Right cardiac atrium (tissue), 5 donors: ENCODE results near the gene CSTB. TPM values are rescaled to one million over a fixed set of nuclear protein-coding genes. Genes with fewer than 3 reads are reported as not detected.
A peak's percentile ranks its signal among the peaks of the same experiment; 100 is the strongest.
"Not testable (repeated sequence)": the region's sequence is repeated elsewhere in the genome, so short reads cannot be mapped to it uniquely, and the experiment has no call there.

Experiments
- ATAC-seq, 2 donors: fragments of 200-7000 bp; cut with Tn5 transposase; one replicate each; pipeline versions ENCODE4 v1.8.0 to v1.9.1; 2020; ENCODE audit warnings: moderate library complexity in 2 of 2, mild to moderate bottlenecking in 1 of 2
- DNase-seq, 3 donors: peaks; one replicate each; pipeline ENCODE4 v3.0.0-alpha.2; 2020
- H3K27ac ChIP-seq: one replicate; pipeline ENCODE4 v1.5.1; 2013; ENCODE audit warnings: mild to moderate bottlenecking, low read length, control low read depth, moderate library complexity
- H3K27me3 ChIP-seq: one replicate; pipeline ENCODE4 v1.6.1; 2013; ENCODE audit not compliant: control insufficient read depth, insufficient read depth
- H3K4me1 ChIP-seq: one replicate; pipeline ENCODE4 v1.6.1; 2013; ENCODE audit warnings: low read length; ENCODE audit not compliant: control insufficient read depth, insufficient read depth
- H3K4me3 ChIP-seq: one replicate; pipeline ENCODE4 v1.5.1; 2013; ENCODE audit warnings: low read length, control low read depth
- H3K9me3 ChIP-seq: one replicate; pipeline ENCODE4 v1.6.1; 2013; ENCODE audit warnings: low read length; ENCODE audit not compliant: control insufficient read depth
- WGBS: extraction: QIAGEN DNeasy Blood & Tissue Kit; methylation state at CpG from one replicate; pipeline ENCODE4 v1.1.7; 2013; 5-methylcytosine and 5-hydroxymethylcytosine counted together
- intact Hi-C, 4 donors: fragments of 100-400 bp; cut with DNase I; formaldehyde crosslinking; loops; one replicate each; pipeline versions ENCODE4 v1.11.0 to v1.14.0; 2022 to 2023
- long read RNA-seq, 4 donors: library from polyadenylated mRNA; unstranded; transcript quantifications; one replicate each; pipeline ENCODE4 v2.0.0, GENCODE V29; 2020 to 2021
- polyA plus RNA-seq: library from polyadenylated mRNA; stranded (reverse); fragments of 200-250 nt; gene quantifications from one replicate; pipeline ENCODE4 v1.2.3, GENCODE V29; 2013
- total RNA-seq, 4 donors: library from RNA; stranded (reverse); fragmentation: NEBNext Ultra II Directional; extraction: Animal tissue kit (Norgen Biotek cat#: 25700); gene quantifications; one replicate each; pipeline ENCODE4 v1.2.1, GENCODE V29; 2021
- donor health status: healthy with polysubstance abuse.
- donor health status: DM: no; HTN: yes; CAD: no.
- donor health status: DM: no; HTN: no; CAD: no.
- donor health status: DM: no; HTN: yes; CAD: no; lungs with severe emphysema.
- donor health status: DM: yes; HTN: yes; CAD: no.

CSTB gene, protein sequence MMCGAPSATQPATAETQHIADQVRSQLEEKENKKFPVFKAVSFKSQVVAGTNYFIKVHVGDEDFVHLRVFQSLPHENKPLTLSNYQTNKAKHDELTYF
- 10 to 100 TPM; 28.6 to 36.2 (median 31.8) TPM for total RNA-seq
- 57.5 TPM for polyA plus RNA-seq
- long read RNA-seq, donor 1, transcript CSTB-201 (3 exons, 2,164 nt): major isoform, 32 of 35 reads
- long read RNA-seq, donor 1, partial matches to known transcripts: 2 of 35 reads
- long read RNA-seq, donor 1, other reads (novel, unspliced or antisense): 0 of 35 reads
- long read RNA-seq, donor 2, transcript CSTB-201 (3 exons, 2,164 nt): major isoform, 47 of 52 reads
- long read RNA-seq, donor 2, partial matches to known transcripts: 0 of 52 reads
- long read RNA-seq, donor 2, other reads (novel, unspliced or antisense): 1 of 52 reads
- long read RNA-seq, donor 3, transcript CSTB-202 (1 exons, 3,744 nt): minor isoform, 5 of 24 reads
- long read RNA-seq, donor 3, transcript CSTB-201 (3 exons, 2,164 nt): major isoform, 18 of 24 reads
- long read RNA-seq, donor 3, partial matches to known transcripts: 0 of 24 reads
- long read RNA-seq, donor 3, other reads (novel, unspliced or antisense): 0 of 24 reads
- long read RNA-seq, donor 4, transcript CSTB-201 (3 exons, 2,164 nt): major isoform, 28 of 29 reads
- long read RNA-seq, donor 4, partial matches to known transcripts: 0 of 29 reads
- long read RNA-seq, donor 4, other reads (novel, unspliced or antisense): 0 of 29 reads

DNA sequence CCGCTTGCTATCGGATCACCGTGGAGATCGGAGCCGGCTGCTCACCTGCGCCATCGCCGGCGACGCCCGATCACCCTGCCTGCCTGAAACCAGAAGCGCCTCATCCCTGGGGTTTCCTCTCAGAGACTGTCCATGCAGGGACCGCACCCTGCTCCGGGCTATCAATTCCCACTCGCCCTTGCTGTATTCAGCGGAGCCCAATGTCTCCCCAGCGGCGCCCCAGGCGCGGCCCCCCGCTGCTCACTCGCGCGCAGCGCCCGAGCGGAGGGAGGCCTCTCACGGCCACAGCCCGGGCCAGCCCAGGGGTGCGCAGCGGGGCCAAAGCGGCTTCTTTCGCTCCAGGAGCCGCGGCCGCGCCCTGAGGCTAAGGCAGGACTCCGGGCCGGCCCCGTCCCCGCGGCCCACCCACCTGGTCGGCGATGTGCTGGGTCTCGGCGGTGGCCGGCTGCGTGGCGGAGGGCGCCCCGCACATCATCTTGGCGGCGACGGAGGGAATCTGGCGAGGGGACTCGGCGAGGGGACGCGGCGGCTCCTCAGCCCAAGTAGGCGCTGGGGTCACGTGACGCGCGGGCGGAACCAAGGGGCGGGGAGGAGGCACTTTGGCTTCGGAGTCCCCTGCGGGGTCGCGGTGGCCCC, at the start of gene CSTB:
Gene CSTB (minus strand): TSS at position 514 of the 636 bp plus-strand sequence. CDS start 39 bp downstream, at position 475.
- peak; percentile 85 to 86 for ATAC-seq
- peaks cover 2% of the 10 kb centered on the region for H3K4me1 ChIP-seq

DNA sequence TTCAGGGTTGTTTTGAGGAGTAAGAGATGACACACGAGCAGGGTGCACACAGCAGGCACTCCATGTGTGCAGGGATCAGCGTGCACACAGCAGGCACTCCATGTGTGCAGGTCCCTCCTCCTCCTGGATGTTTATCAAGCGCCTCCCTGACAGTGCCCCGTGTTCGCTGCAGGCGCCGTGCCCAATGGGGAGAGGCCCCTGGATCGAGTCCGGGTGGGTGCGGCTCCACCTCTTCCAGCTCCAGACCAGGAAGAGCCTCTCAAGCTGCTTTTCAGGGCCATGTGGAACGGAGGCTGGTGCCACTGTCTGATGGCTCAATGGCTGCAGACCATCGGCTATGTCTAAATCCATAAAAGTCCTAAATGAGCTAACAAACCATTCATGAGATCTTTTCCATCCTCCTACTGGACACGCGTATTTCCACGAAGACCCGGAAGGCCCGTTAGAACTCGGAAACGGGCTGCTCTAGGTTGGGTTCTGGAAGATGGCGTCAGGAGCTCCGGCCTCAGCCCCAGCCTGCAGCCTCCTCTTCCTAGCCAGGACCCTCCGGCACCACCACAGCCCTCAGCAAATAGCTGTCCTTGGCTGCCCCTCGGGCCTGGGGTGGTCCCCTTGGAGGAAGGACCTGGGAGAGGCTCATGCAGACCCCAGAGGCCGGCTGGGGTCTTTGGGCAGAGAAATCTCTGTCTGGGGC, 49.3 kb upstream of the CSTB start:
- no peaks in the 10 kb centered on the region for H3K27me3 ChIP-seq
- H3K4me1 ChIP-seq: no peaks in the 10 kb centered on the region
- peak in 1 of 2 donors; percentile 20 for ATAC-seq
- intact Hi-C loops: no loop called here
- no peak overlapping the region for H3K4me3 ChIP-seq
- DNase-seq: peak in 2 of 3 donors; percentile 40 to 44
- no peak overlapping the region for H3K27ac ChIP-seq
- 87% methylated on average over 24 of the region's 24 CpGs for WGBS
- H3K9me3 ChIP-seq: no peaks in the 10 kb centered on the region

More for the DNA sequence above, at the start of gene CSTB:
- DNase-seq: peak; percentile 90 to 95 (median 94)
- intact Hi-C loops: loop anchor here in 1 of 4 donors (5.0 kb wide), 1 partner anchor 49 kb away; no protein-coding TSS in a partner anchor
- WGBS: under 1% methylated on average over 71 of the region's 71 CpGs
- H3K27ac ChIP-seq: peak within 1 kb of the TSS; percentile 91
- peak within 1 kb of the TSS; percentile 84 for H3K4me3 ChIP-seq
- H3K9me3 ChIP-seq: no peaks in the 10 kb centered on the region
- H3K27me3 ChIP-seq: no peaks in the 10 kb centered on the region

DNA sequence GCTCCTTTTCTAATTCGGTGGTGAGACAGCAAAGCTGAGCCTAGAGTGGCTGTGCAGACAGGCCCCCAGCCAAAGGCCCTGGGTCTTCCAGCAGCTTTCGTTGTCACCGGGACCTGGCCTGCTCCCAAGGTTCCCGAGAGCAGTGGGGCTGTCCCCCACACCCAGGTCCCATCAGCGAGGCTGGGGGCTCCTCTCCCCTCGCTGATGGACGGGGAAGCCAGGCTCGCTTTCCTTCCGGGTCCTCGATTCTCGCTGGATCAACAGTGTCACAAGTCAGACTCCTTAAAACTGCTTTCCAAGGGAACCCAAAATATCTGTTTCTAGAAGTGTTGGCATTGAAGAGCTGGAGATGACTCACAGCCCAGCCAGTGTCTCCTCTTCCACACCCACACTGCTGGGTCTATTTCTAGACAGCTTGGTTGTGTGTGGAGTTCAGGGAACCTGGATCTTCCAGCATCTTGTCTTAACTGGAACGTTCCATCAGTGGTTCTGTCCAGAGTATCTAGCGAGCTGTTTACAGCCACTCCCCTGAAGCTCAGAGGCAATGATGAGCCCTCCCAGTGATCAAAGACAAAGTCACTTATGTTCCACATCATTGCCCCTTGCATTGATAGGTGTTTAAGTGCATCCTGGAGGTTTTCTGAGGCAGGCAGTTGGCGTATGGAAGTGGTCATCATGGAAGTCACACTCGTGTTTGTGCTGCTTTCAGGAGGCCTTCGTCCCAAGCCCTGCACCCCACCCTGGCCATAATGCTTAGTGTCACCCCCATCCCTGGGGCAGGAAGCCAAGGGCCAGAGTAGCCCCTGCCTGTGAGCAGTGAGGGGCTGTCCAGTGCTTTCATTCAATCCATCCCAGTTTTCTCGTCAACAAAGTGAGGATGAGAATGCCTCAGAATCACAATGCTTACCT, 48.5 kb upstream of the CSTB start:
- no peak for ATAC-seq
- H3K27ac ChIP-seq: no peak overlapping the region
- no peak overlapping the region for H3K4me3 ChIP-seq
- no peaks in the 10 kb centered on the region for H3K9me3 ChIP-seq
- H3K27me3 ChIP-seq: no peaks in the 10 kb centered on the region
- 71% methylated on average over 17 of the region's 17 CpGs for WGBS
- DNase-seq: peak in 2 of 3 donors; percentile 32 to 39
- intact Hi-C loops: no loop called here
- no peaks in the 10 kb centered on the region for H3K4me1 ChIP-seq

DNA sequence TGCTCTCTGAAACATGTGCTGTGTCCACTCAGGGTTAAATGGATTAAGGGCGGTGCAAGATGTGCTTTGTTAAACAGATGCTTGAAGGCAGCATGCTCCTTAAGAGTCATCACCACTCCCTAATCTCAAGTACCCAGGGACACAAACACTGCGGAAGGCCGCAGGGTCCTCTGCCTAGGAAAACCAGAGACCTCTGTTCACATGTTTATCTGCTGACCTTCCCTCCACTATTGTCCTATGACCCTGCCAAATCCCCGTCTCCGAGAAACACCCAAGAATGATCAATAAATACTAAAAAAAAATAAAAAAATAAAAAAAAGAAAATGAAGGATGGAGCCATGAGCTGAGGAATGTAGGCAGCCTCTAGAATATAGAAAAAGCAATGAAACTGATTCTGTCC, 46.6 kb upstream of the CSTB start:
- intact Hi-C loops, ATAC-seq, H3K4me3 ChIP-seq, H3K27ac ChIP-seq, H3K27me3 ChIP-seq, H3K9me3 ChIP-seq, DNase-seq, H3K4me1 ChIP-seq: not testable (repeated sequence)
- 95% methylated on average over 2 of the region's 5 CpGs for WGBS

DNA sequence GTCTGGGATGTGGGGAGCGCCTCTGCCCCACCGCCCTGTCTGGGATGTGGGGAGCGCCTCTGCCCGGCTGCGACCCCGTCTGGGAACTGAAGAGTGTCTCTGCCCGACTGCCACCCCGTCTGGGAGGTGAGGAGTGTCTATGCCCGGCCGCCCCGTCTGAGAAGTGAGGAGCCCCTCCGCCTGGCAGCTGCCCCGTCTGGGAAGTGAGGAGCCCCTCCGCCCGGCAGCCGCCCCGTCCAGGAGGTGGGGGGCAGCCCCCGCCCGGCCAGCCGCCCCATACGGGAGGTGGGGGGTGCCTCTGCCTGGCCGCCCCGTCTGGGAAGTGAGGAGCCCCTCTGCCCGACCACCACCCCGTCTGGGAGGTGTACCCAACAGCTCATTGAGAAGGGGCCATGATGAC, 46.1 kb upstream of the CSTB start:
- ATAC-seq, H3K27me3 ChIP-seq, H3K9me3 ChIP-seq, H3K4me3 ChIP-seq, H3K27ac ChIP-seq, intact Hi-C loops, H3K4me1 ChIP-seq: not testable (repeated sequence)
- 96% methylated on average over 25 of the region's 25 CpGs for WGBS
- DNase-seq: peak in 2 of 3 donors; percentile 29 to 37

DNA sequence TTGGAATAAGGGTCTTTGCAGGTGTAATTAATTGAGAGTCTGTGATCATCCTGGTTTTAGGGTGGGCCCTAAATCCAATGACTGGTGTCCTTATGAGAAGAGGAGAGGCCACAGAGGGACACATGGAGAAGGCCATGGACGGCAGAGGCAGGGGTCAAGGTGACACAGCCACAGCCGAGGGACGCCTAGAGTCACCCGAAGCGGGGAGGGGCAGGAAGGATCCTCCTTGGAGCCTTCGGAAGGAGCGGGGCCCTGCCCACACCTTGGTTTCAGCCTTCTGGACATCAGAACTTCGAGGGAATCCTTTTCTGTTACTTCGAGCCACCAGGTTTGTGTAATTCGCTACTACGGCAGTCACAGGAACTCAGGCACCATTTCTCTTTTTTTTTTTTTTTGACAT, 44.4 kb upstream of the CSTB start:
- peak in 1 of 3 donors; percentile 7 for DNase-seq
- H3K27me3 ChIP-seq: no peaks in the 10 kb centered on the region

DNA sequence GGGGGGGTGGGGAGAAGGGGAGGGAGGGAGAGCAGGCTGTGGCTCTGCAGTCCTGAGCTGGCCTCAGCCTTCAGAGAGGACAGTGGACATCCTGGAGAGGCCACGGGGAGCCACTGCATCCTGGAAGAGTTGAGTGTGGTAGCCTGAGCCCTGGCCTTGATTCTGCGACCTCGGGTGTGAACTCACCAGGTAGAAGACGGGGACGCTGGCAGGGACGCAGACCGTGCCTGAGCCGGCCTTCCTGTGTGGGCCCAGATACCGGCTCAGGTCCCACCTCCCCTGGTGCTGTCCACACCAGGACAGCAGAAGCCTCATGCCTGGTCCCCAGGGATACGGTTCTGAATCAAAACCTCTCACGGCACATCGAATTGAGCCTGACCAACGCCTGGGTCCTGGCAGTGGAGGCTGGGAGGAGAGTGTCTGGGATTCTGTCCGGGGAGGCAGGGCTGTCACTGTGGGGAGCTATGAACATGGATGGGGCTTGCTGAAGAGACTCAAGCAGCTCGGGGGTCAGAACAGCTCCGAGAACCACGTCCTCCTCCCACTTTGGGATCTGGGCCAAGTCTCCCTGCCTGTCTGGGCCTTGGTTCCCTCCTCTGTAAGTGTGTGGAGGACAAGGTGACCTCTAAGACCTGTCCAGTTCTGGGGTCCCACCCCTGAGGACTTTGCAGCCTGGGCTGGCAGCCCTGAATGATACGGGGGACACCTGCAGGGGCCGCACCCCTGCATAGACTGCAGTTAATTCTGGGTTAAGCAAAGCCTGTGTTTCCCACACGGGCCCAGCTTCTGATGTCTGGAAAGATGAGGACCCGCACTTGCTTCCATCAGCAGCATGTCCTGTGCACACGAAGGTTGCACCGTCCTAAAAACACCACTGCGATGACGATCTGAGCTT, 43.6 kb upstream of the CSTB start:
- 91% methylated on average over 25 of the region's 25 CpGs for WGBS
- ATAC-seq: no peak
- intact Hi-C loops: no loop called here
- DNase-seq: peak in 2 of 3 donors; percentile 38 to 47
- Histone ChIP-seq H3K27ac (no peak overlapping the region), H3K4me1 (no peaks in the 10 kb centered on the region), H3K4me3 (no peak overlapping the region), H3K9me3 (no peaks in the 10 kb centered on the region), H3K27me3 (no peaks in the 10 kb centered on the region)

More for the DNA sequence above, 44.4 kb upstream of the CSTB start:
- no peak overlapping the region for H3K27ac ChIP-seq
- no peak for ATAC-seq
- WGBS: 93% methylated on average over 11 of the region's 11 CpGs
- no peaks in the 10 kb centered on the region for H3K9me3 ChIP-seq
- no peak overlapping the region for H3K4me3 ChIP-seq
- intact Hi-C loops: no loop called here
- H3K4me1 ChIP-seq: no peaks in the 10 kb centered on the region

DNA sequence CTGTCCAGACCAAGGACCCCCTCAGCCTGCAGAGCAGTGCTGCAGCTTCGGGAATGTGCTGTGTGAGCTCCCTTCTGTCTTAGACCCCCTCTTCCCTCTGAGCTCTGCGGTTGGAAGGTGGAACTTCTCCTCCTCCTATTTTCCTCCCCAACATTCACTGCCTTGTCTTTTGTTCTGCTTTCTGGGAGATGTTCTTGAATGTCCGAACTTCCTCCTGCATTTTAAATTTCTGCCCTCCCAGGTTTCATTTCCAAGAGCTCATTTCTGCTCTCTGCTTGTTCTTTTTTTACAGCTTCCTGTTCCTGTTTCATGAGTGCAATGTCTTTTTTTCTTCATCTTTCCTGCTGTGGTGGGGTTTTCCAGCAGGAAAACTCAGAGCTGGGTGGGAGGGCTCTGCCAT, 42.6 kb upstream of the CSTB start:
- 69% methylated on average over 3 of the region's 3 CpGs for WGBS
- Histone ChIP-seq H3K27ac (no peak overlapping the region), H3K4me3 (no peak overlapping the region), H3K4me1 (no peaks in the 10 kb centered on the region), H3K27me3 (no peaks in the 10 kb centered on the region), H3K9me3 (no peaks in the 10 kb centered on the region)
- intact Hi-C loops: no loop called here
- DNase-seq (peak in 1 of 3 donors; percentile 9), ATAC-seq (no peak)
